ENCODE results near the gene REEP1.
A peak's percentile ranks its signal among the peaks of the same experiment; 100 is the strongest.

The REEP1 gene

DNA sequence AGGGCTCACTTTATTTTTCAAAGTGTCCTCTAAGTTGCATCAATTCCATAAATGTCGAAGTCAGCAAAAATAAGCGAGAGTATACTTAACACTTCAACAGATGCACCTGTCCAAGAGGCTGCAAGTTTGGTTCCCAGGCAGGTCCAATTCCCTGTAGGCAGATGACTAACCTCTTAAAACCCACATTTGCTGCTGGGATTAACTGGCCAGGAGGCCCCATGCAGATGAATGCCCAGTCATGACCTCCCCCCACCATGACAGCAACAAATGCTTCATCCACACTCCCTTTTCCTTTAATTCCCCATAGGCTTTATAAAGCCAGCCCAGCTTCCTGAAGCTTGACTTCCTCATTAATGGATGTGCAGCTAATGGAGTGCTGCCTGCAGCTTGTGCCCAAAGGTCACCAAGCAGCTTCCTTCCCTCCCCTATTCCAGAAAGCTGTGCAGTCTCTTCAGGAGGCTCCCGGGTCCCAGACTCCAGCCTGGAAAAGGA is 35.7 kb downstream of the REEP1 start:
- no peak for DNase-seq (ENCODE audit: extremely low spot score)
- ChIA-PET CTCF (no interaction called here), POLR2A (no interaction called here)
- TF ChIP-seq L3MBTL2 (conservative IDR thresholded peaks at IDR 0.05) (no peak), SUZ12 (IDR thresholded peaks at IDR 0.05) (no peak)

DNA sequence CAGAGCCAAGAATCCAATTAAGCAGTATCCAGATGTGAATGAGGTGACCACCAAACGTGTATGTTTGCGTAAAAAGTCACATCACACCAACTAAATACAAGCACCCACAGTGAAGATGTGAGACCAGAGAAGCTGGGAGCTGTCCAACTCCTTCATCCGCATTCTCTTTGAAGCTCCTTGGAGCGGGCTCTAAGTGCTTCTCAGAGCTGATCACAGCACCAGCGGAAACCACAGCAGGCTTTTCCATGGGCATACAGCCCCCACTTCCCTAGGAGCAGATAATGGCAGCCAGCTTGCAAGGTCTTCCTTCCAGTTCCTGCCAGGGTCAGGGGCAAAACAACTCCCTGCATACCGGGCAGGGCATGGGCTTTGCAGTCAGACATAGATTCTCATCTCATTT is 36.4 kb downstream of the REEP1 start:
- no peak for TF ChIP-seq TARDBP (IDR thresholded peaks at IDR 0.05)
- ChIA-PET CTCF (no interaction called here), POLR2A (no interaction called here)
- DNase-seq (ENCODE audit: extremely low spot score): no peak

- DNase-seq (ENCODE audit: extremely low spot score): no peak
- CTCF ChIA-PET: no interaction called here
- no peak for TF ChIP-seq ELF4 (IDR thresholded peaks at IDR 0.05)
- no peak for TF ChIP-seq HDGF (IDR thresholded peaks at IDR 0.05; ENCODE audit: borderline replicate concordance)
- TF ChIP-seq, protein P1, sequence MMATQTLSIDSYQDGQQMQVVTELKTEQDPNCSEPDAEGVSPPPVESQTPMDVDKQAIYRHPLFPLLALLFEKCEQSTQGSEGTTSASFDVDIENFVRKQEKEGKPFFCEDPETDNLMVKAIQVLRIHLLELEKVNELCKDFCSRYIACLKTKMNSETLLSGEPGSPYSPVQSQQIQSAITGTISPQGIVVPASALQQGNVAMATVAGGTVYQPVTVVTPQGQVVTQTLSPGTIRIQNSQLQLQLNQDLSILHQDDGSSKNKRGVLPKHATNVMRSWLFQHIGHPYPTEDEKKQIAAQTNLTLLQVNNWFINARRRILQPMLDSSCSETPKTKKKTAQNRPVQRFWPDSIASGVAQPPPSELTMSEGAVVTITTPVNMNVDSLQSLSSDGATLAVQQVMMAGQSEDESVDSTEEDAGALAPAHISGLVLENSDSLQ (IDR thresholded peaks at IDR 0.05): no peak
- TF ChIP-seq SP1 (IDR thresholded peaks at IDR 0.05): no peak
- no peak for TF ChIP-seq CTBP1 (IDR thresholded peaks at IDR 0.05; ENCODE audit: borderline replicate concordance)
- TF ChIP-seq FOXM1 (IDR thresholded peaks at IDR 0.05; ENCODE audit: borderline replicate concordance): no peak
- TF ChIP-seq TARDBP (IDR thresholded peaks at IDR 0.05): no peak
- no peak for TF ChIP-seq FOXK2 (IDR thresholded peaks at IDR 0.05)
- no peak for TF ChIP-seq BHLHE40 (IDR thresholded peaks at IDR 0.05; ENCODE audit: borderline replicate concordance)
- TF ChIP-seq ARNT (IDR thresholded peaks at IDR 0.05): no peak
- TF ChIP-seq FOXA1 (IDR thresholded peaks at IDR 0.05): no peak
- TF ChIP-seq ZNF384 (IDR thresholded peaks at IDR 0.05): no peak
- POLR2A ChIA-PET: no interaction called here
These were observed 36.9 kb downstream of the REEP1 start for GRCh38 chr2:86300496-86300895.

- DNase-seq (ENCODE audit: extremely low spot score): peak; percentile 20
- CTCF ChIA-PET: interaction anchor here (1.1 kb wide), 1 partner anchor 56 kb away, joined by 3 read pairs; no protein-coding TSS in a partner anchor
- POLR2A ChIA-PET: no interaction called here
- TF ChIP-seq SUZ12 (IDR thresholded peaks at IDR 0.05) (no peak), HDGF (IDR thresholded peaks at IDR 0.05; ENCODE audit: borderline replicate concordance) (no peak), NFRKB (IDR thresholded peaks at IDR 0.05) (no peak), FOXA1 (IDR thresholded peaks at IDR 0.05) (no peak), LEF1 (IDR thresholded peaks at IDR 0.05; ENCODE audit: borderline replicate concordance) (no peak)
These were observed 38.7 kb downstream of the REEP1 start for GRCh38 chr2:86298411-86299390.

GRCh38 chr2:86297382-86298147 is 39.9 kb downstream of the REEP1 start:
- ChIA-PET POLR2A (no interaction called here), CTCF (interaction anchor here (1.1 kb wide), 1 partner anchor 57 kb away, joined by 3 read pairs; no protein-coding TSS in a partner anchor)
- no peak for TF ChIP-seq TARDBP (IDR thresholded peaks at IDR 0.05)
- TF ChIP-seq ELF4 (IDR thresholded peaks at IDR 0.05): no peak
- TF ChIP-seq NFRKB (IDR thresholded peaks at IDR 0.05): no peak
- no peak for TF ChIP-seq LEF1 (IDR thresholded peaks at IDR 0.05; ENCODE audit: borderline replicate concordance)
- TF ChIP-seq FOXA1 (IDR thresholded peaks at IDR 0.05): no peak
- no peak for TF ChIP-seq BHLHE40 (IDR thresholded peaks at IDR 0.05; ENCODE audit: borderline replicate concordance)
- no peak for TF ChIP-seq HDGF (IDR thresholded peaks at IDR 0.05; ENCODE audit: borderline replicate concordance)
- no peak for TF ChIP-seq FOXK2 (IDR thresholded peaks at IDR 0.05)
- TF ChIP-seq SP1 (IDR thresholded peaks at IDR 0.05): no peak
- TF ChIP-seq CTBP1 (IDR thresholded peaks at IDR 0.05; ENCODE audit: borderline replicate concordance): no peak
- no peak for TF ChIP-seq SUZ12 (IDR thresholded peaks at IDR 0.05)
- TF ChIP-seq ZNF384 (IDR thresholded peaks at IDR 0.05): no peak
- TF ChIP-seq L3MBTL2 (conservative IDR thresholded peaks at IDR 0.05): no peak
- no peak for TF ChIP-seq FOXM1 (IDR thresholded peaks at IDR 0.05; ENCODE audit: borderline replicate concordance)
- no peak for DNase-seq (ENCODE audit: extremely low spot score)

- ChIA-PET POLR2A (no interaction called here), CTCF (no interaction called here)
- no peak for TF ChIP-seq ELF4 (IDR thresholded peaks at IDR 0.05)
- TF ChIP-seq, protein P1 (IDR thresholded peaks at IDR 0.05): no peak
- TF ChIP-seq FOXM1 (IDR thresholded peaks at IDR 0.05; ENCODE audit: borderline replicate concordance): no peak
- no peak for TF ChIP-seq FOXA1 (IDR thresholded peaks at IDR 0.05)
- TF ChIP-seq ARNT (IDR thresholded peaks at IDR 0.05): no peak
- TF ChIP-seq L3MBTL2 (conservative IDR thresholded peaks at IDR 0.05): no peak
- no peak for TF ChIP-seq LEF1 (IDR thresholded peaks at IDR 0.05; ENCODE audit: borderline replicate concordance)
- no peak for TF ChIP-seq CTBP1 (IDR thresholded peaks at IDR 0.05; ENCODE audit: borderline replicate concordance)
- TF ChIP-seq SP1 (IDR thresholded peaks at IDR 0.05): no peak
- TF ChIP-seq HDGF (IDR thresholded peaks at IDR 0.05; ENCODE audit: borderline replicate concordance): no peak
- TF ChIP-seq SUZ12 (IDR thresholded peaks at IDR 0.05): no peak
- TF ChIP-seq ZNF384 (IDR thresholded peaks at IDR 0.05): no peak
- TF ChIP-seq TARDBP (IDR thresholded peaks at IDR 0.05): no peak
- TF ChIP-seq FOXK2 (IDR thresholded peaks at IDR 0.05): no peak
- TF ChIP-seq NFRKB (IDR thresholded peaks at IDR 0.05): no peak
- TF ChIP-seq BHLHE40 (IDR thresholded peaks at IDR 0.05; ENCODE audit: borderline replicate concordance): no peak
- no peak for DNase-seq (ENCODE audit: extremely low spot score)
These were observed 40.5 kb downstream of the REEP1 start for GRCh38 chr2:86296947-86297346.

All from HEK293T (cell line).